GM10266 (cell line): ENCODE data around the gene TMEM266.

Source experiments
- DNase-seq: peaks from one replicate; pipeline ENCODE4 v3.0.0; 2012; ENCODE audit errors: extremely low spot score
- TF ChIP-seq, protein P1 (sequence below): IDR thresholded peaks from 2 replicates; pipeline ENCODE4 v1.5.1; 2012; ENCODE audit warnings: mild to moderate bottlenecking, low read depth; ENCODE audit not compliant: control insufficient read depth, insufficient read depth; ENCODE audit errors: missing control alignments

TMEM266 gene

DNA sequence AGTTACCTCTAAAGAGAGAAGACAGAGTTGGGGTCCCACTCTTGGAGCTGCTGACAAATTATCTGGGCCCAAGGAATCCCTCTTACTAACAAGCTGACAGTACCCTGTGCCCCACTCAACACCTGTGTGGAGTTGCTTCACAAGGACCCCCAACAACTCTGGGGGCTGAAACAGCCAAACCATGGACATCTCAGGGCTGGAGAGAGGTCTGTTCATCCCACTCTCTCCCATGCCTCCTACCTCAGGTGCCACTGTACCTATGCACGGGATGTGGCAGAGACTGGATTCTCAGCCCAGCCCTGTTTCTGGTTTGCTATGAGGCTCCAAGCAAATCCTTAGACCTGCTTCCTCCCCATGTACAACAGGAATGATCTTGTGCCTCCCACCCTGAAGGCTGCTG is 149.7 kb downstream of the TMEM266 start:
- TF ChIP-seq, protein P1, sequence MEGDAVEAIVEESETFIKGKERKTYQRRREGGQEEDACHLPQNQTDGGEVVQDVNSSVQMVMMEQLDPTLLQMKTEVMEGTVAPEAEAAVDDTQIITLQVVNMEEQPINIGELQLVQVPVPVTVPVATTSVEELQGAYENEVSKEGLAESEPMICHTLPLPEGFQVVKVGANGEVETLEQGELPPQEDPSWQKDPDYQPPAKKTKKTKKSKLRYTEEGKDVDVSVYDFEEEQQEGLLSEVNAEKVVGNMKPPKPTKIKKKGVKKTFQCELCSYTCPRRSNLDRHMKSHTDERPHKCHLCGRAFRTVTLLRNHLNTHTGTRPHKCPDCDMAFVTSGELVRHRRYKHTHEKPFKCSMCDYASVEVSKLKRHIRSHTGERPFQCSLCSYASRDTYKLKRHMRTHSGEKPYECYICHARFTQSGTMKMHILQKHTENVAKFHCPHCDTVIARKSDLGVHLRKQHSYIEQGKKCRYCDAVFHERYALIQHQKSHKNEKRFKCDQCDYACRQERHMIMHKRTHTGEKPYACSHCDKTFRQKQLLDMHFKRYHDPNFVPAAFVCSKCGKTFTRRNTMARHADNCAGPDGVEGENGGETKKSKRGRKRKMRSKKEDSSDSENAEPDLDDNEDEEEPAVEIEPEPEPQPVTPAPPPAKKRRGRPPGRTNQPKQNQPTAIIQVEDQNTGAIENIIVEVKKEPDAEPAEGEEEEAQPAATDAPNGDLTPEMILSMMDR, result no peak

GRCh38 chr15:76209942-76210341 is 150.2 kb downstream of the TMEM266 start:
- no peak for DNase-seq
- TF ChIP-seq, protein P1, result no peak

More for the DNA sequence above, 149.7 kb downstream of the TMEM266 start:
- DNase-seq, result no peak

GRCh38 chr15:76215634-76216033 is 155.8 kb downstream of the TMEM266 start:
- DNase-seq, result no peak
- TF ChIP-seq, protein P1, result no peak

DNA sequence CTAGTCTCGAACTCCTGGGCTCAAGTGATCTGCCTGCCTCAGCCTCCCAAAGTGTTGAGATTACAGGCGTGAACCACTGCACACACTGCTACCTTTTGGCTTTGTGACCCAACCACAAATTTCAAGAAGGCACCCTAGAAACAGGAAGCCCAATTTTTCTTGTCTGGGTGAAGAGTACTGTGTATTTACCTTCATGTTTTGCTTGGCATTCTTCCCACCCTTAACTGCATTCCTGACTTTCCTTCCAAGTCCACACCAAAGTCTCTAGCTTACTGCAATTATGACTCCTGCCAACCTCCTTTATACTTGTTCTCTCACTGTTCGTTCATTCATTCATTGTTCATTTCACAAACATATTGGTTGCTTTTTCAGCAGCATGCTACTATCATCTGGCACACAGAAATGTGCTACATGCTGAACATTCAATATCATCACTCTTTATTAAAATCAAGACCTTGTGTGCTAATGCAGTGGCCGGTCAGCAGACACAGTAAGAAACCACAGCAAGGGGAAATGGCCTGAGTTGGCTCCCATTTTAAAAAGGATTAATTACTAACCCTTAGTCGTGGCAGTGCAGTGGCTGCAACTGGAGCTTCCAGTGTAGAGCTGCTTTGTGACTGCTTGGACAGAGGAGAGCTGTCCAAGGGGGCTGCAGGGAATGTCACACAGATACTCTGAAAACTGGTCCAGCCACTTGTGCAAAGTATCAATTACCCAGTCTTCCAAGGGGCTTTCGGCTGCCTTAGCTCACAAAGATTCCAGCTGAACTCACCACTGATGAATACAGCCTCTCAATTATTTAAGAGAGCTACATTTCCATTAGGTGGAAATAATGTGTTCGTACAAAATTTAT is 157.5 kb downstream of the TMEM266 start:
- TF ChIP-seq, protein P1, result no peak
- DNase-seq, result no peak

DNA sequence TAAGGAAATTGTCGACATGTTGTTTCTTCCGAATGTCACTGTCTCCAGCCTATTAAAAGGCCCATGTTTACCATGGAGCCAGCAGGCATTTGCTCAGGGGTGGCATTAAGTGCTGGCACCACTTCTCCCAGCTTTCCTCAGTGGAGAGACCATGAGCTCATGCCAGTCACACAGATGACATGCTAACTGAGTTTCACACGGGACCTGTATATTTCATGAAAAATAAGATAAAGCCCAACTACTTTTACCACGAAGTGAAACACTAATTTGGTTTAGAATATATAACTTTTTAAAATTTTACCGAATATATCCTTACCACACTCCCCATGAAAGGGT is 158.1 kb downstream of the TMEM266 start:
- TF ChIP-seq, protein P1, result no peak
- DNase-seq, result no peak

DNA sequence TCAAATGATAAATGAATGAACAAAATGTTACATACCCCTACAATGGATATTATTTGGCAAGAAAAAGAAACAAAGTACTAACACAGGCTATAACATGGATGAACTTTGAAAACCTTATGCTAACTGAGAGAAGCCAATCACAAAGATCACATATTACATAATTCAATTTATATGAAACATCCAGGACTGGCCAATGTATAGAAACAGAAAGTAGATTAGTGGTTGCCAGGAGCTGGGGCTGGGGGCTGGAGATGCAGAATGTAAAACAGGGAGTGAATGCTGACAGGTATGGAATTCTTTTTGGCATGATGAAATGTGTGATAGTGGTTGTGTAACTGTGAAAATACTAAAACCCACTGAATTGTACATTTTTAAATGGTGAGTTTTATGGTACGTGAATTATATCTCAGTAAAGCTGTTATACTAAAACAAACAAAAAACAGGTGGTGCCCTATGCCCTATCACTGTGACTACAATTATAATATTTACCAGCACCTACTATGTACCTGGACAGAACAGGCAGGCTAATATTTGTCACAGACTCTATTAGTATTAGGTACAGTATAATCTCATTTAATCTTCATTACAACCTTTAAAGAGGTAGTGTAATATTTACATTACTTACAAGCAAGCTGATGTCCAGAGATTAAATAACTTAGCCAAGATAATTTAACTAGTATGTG is 161.4 kb downstream of the TMEM266 start:
- TF ChIP-seq, protein P1, result no peak
- DNase-seq, result no peak

GRCh38 chr15:76222159-76222558 is 162.4 kb downstream of the TMEM266 start:
- TF ChIP-seq, protein P1, result no peak

More at GRCh38 chr15:76222159-76222558, 162.4 kb downstream of the TMEM266 start:
- no peak for DNase-seq
